Calu3 (cell line): ENCODE data around the gene CCDC136. TPM values are rescaled to one million over a fixed set of nuclear protein-coding genes. Genes with fewer than 3 reads are reported as not detected.

Experiments
- BruUV-seq: library from RNA; stranded (reverse); fragments of 400-500 nt; replicated peaks from 2 replicates; lab custom pipeline; 2021; lab: Mats Ljungman, UMichigan
- CTCF ChIA-PET: fragments of 300-600 bp; sonication (Branson Sonifier 250); formaldehyde crosslinking; loops from one replicate; lab custom pipeline; 2022; ENCODE audit warnings: antibody characterized with exemption; lab: Charles Lee
- DNase-seq: peaks from one replicate; pipeline ENCODE4 v3.0.0; 2022
- H3K27ac Mint-ChIP-seq: one replicate; pipeline ENCODE4 v1.8.0; 2022; ENCODE audit warnings: mixed read lengths; ENCODE audit not compliant: unreplicated experiment
- H3K27me3 Mint-ChIP-seq: one replicate; pipeline ENCODE4 v1.8.0; 2022; ENCODE audit warnings: mixed read lengths; ENCODE audit not compliant: unreplicated experiment
- H3K36me3 Mint-ChIP-seq: one replicate; pipeline ENCODE4 v1.8.0; 2022; ENCODE audit warnings: mild to moderate bottlenecking, moderate library complexity, mixed read lengths; ENCODE audit not compliant: insufficient read depth, unreplicated experiment
- H3K4me1 Mint-ChIP-seq: one replicate; pipeline ENCODE4 v1.8.0; 2022; ENCODE audit warnings: mild to moderate bottlenecking, low read depth, mixed read lengths; ENCODE audit not compliant: unreplicated experiment
- H3K4me3 Mint-ChIP-seq: one replicate; pipeline ENCODE4 v1.8.0; 2022; ENCODE audit warnings: mild to moderate bottlenecking, low read depth, moderate library complexity, mixed read lengths; ENCODE audit not compliant: unreplicated experiment
- H3K9me3 Mint-ChIP-seq: one replicate; pipeline ENCODE4 v1.8.0; 2022; ENCODE audit warnings: low read depth, mixed read lengths; ENCODE audit not compliant: unreplicated experiment
- CTCF ChIP-seq: fragments of 200-600 bp; IDR thresholded peaks from one replicate; pipeline ENCODE4 v1.8.0; 2022; ENCODE audit warnings: antibody characterized with exemption; ENCODE audit not compliant: unreplicated experiment
- intact Hi-C: fragments of 100-400 bp; cut with micrococcal nuclease; formaldehyde crosslinking; loops from one replicate; pipeline ENCODE4 v1.10.0; 2022; ENCODE audit not compliant: unreplicated experiment
- total RNA-seq: library from RNA; stranded (reverse); gene quantifications from 2 replicates; pipeline ENCODE4 v1.2.3, GENCODE V29; 2022

CCDC136 gene
- total RNA-seq, 1 experiment from 2014 or later: 5.9 TPM

GRCh38 chr7:128805225-128805624 lies 13.5 kb downstream of the CCDC136 start:
- no peaks in the 10 kb centered on the region for H3K4me1 Mint-ChIP-seq
- no peak overlapping the region for H3K27ac Mint-ChIP-seq
- CTCF ChIA-PET: interaction anchor here (0.7 kb wide), 1 partner anchor 9 kb away, joined by 3 read pairs; no protein-coding TSS in a partner anchor
- peaks cover 67% of the 10 kb centered on the region for H3K27me3 Mint-ChIP-seq
- no TSS peak for BruUV-seq
- intact Hi-C loops: no loop called here
- no peak for TF ChIP-seq CTCF
- no peaks in the 10 kb centered on the region for H3K36me3 Mint-ChIP-seq
- H3K4me3 Mint-ChIP-seq: no peak overlapping the region
- H3K9me3 Mint-ChIP-seq: no peaks in the 10 kb centered on the region
- DNase-seq: no peak

GRCh38 chr7:128807191-128807590 lies 15.4 kb downstream of the CCDC136 start:
- no peak overlapping the region for H3K27ac Mint-ChIP-seq
- no peak overlapping the region for H3K4me3 Mint-ChIP-seq
- H3K9me3 Mint-ChIP-seq: no peaks in the 10 kb centered on the region
- intact Hi-C loops: no loop called here
- CTCF ChIA-PET: interaction anchor here (0.6 kb wide), 1 partner anchor 567 kb away, joined by 6 read pairs; no protein-coding TSS in a partner anchor
- TF ChIP-seq CTCF: no peak
- DNase-seq: no peak
- H3K4me1 Mint-ChIP-seq: no peaks in the 10 kb centered on the region
- H3K27me3 Mint-ChIP-seq: peaks cover 54% of the 10 kb centered on the region
- BruUV-seq: no TSS peak
- H3K36me3 Mint-ChIP-seq: no peaks in the 10 kb centered on the region

- DNase-seq: no peak
- intact Hi-C loops: no loop called here
- no peak for TF ChIP-seq CTCF
- Mint-ChIP-seq H3K27me3 (peaks cover 54% of the 10 kb centered on the region), H3K4me3 (no peak overlapping the region), H3K4me1 (no peaks in the 10 kb centered on the region), H3K36me3 (no peaks in the 10 kb centered on the region), H3K27ac (no peak overlapping the region), H3K9me3 (no peaks in the 10 kb centered on the region)
- no TSS peak for BruUV-seq
- CTCF ChIA-PET: no interaction called here
These were observed 17.6 kb downstream of the CCDC136 start for GRCh38 chr7:128809363-128809762.

- Mint-ChIP-seq H3K36me3 (no peaks in the 10 kb centered on the region), H3K4me1 (peaks cover 5% of the 10 kb centered on the region), H3K9me3 (no peaks in the 10 kb centered on the region), H3K27ac (no peak overlapping the region), H3K27me3 (peaks cover 54% of the 10 kb centered on the region), H3K4me3 (no peak overlapping the region)
- no peak for TF ChIP-seq CTCF
- DNase-seq: no peak
- intact Hi-C loops: no loop called here
- CTCF ChIA-PET: no interaction called here
- no TSS peak for BruUV-seq
These were observed 18.7 kb downstream of the CCDC136 start for GRCh38 chr7:128810473-128810872.
